NCI-H1436 (cell line): ENCODE data around the gene GAK.

ENCODE experiments used
- DNase-seq: peaks from one replicate; lab custom pipeline; 2025; lab: John Stamatoyannopoulos, UW

Gene GAK

DNA sequence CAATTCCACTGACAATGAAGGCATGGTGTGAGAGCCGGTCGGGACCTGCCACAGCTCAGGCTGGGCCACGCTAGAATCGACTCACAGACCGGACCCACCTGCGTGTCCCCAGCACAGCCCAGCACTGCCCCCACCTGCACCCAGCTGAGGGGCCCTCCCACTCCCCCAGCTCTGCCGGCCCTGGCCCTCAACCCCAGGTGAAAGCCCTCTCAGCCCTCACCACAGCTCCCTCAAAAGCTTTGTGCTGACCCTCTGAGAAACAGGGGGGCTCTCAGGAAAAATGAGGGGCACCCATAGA is 25.1 kb downstream of the GAK start:
- no peak for DNase-seq

GRCh38 chr4:906339-907102 is 25.6 kb downstream of the GAK start:
- no peak for DNase-seq

DNA sequence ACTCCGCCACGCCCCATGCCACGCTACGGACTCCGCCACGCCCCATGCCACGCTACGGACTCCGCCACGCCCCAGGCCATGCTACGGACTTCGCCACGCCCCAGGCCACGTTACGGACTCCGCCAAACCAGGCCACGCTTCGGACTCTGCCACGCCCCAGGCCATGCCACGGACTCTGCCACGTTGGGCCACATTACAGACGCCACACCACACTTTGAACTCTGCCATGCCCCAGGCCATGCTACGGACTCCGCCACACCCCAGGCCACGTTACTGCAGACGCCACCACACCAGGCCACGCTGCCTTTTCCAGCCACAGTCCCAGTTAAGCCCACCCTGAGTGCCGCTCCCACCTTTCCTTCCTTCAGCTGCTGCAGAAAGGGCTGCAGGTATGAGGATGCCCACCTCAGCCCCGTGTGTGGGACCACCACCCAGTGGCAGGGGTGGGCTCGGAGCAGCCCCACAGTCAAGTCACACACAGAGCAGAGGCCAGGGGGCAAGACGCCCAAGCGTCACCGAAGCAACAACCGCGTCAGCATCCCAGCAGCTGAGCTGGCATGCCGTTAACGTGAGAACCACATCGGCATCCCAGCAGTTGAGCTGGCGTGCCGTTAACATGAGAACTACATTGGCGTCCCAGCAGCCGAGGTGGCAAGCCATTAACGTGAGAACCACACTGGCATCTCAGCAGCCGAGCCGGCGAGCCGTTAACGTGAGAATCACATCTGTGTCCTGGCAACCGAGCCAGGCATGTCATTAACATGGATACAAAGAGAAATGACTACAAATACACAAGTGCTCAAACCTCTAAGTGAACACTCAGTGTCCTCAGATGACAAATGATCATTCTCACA is 26.4 kb downstream of the GAK start:
- no peak for DNase-seq

- DNase-seq, result no peak
Measured at GRCh38 chr4:903066-904046, 28.8 kb downstream of the GAK start.

- no peak for DNase-seq
Measured at GRCh38 chr4:901192-901910, 30.8 kb downstream of the GAK start.

DNA sequence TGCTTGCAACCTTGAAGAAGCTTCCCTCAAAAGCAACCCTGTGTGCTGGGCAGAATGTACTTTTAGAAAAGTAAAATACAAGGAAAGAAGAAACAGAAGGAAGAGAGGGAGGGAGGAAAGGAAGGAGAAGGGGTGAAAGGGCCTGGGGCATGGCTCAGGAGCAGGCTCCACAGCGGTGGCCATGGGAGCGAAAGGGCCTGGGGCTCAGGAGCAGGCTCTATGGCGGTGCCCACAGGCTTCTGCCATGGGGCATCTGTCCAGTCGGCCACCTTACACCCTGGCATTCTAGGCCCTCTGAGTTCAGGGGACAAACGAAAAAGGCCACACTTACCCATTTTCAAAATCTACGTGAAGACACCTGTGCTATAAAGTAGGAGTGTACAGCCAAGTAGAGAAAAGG is 31.4 kb downstream of the GAK start:
- DNase-seq, result no peak

GRCh38 chr4:900073-900472 is 32.0 kb downstream of the GAK start:
- DNase-seq, result no peak

- no peak for DNase-seq
Measured at GRCh38 chr4:899556-899906, 32.6 kb downstream of the GAK start.

DNA sequence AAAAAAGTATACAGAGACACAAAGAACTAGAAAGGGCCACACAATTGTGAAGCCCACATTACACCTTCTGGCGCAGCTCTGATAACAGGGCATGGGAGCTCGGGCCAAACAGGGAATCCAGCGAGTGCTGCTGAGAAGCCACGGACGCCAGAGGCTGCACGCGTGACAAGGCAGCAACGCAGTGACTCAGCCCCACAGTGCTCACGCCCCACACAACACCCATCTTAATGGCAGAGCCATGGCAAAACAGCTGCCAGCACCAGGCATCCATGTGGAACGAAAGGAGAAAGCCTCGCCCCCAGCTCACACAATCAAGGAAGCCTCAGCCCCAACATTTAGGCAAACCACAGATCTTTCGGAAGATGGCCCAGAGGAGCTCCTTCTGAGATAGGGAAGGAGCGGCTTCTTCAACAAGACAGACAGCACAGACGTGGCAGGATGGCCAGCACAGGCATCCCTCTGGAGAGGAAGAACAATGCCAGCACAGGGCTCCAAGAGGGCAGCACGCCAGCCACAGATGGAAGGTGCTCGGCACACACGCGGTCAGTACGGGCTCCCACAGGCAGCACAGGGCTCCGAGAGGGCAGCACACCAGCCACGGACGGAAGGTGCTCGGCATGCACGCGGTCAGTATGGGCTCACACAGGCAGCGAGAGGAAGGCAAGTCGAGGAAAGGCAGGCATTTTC is 33.1 kb downstream of the GAK start:
- no peak for DNase-seq

DNA sequence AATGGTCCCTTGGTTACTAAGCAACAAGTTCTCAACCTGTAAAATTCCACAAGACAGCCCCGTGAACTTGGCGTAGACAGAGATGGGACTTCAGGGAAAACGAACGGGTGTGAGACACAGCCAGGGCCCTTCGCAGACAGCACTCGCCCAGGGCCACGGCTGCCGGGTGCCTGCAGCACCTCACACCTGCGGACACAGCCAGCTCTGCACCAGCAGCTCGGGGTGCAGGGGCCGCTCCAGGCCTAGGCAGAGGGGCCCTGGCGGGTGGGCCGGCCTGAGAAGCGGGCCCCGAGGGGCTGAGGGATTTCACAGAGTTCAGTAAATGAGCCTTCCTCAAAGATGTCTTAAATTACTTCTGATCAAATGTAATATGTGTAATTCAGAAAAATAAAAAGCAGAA is 34.0 kb downstream of the GAK start:
- DNase-seq, result no peak

GRCh38 chr4:896630-897029 is 35.5 kb downstream of the GAK start:
- no peak for DNase-seq

GRCh38 chr4:896216-896615 is 35.9 kb downstream of the GAK start:
- no peak for DNase-seq

DNA sequence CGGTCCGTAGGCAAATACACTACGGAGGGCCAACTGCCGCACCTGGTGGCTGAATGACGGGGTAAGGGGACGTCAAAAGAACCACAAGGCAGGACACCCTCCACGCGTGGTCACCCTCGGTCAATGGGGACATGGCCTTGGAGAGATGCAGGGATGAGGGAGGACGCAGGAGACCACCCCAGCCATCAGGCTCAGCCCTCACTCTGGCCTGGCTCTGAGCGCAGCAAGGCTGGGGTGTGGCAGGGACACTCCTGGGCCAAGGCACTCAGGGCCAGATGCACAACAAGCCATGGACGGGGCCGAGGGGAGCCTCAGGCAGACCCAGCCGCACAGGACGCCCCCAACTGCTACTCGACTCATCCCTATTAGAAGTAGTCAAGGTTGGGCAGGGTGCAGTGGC is 36.5 kb downstream of the GAK start:
- DNase-seq, result no peak

DNA sequence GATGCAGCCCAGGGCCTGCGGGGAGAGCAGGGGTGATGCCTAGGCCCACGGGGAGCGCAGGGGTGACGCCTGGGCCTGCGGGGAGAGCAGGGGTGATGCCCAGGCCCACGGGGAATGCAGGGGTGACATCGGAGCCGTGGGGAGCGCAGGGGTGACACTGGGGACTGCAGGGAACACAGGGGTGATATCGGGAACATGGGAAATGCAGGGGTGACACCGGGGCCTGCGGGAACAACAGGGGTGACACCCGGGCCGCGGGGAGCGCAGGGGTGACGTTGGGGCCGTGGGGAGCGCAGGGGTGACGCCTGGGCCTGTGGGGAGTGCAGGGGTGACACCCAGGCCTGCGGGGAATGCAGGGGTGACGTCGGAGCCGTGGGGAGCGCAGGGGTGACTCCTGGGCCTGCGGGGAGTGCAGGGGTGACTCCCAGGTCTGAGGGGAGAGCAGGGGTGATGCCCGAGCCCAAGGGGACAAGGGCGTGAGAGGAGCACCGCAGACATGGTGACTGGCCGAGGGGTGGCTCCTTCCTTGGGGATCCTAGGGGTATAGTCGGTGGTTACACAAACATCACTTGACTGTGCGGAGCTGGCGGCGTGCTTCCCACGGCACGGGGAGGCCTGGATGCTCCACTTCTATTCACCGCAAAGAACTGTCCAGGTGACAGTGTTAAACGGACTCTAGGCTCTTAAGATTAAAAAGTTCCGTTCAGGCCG is 38.0 kb downstream of the GAK start:
- no peak for DNase-seq

DNA sequence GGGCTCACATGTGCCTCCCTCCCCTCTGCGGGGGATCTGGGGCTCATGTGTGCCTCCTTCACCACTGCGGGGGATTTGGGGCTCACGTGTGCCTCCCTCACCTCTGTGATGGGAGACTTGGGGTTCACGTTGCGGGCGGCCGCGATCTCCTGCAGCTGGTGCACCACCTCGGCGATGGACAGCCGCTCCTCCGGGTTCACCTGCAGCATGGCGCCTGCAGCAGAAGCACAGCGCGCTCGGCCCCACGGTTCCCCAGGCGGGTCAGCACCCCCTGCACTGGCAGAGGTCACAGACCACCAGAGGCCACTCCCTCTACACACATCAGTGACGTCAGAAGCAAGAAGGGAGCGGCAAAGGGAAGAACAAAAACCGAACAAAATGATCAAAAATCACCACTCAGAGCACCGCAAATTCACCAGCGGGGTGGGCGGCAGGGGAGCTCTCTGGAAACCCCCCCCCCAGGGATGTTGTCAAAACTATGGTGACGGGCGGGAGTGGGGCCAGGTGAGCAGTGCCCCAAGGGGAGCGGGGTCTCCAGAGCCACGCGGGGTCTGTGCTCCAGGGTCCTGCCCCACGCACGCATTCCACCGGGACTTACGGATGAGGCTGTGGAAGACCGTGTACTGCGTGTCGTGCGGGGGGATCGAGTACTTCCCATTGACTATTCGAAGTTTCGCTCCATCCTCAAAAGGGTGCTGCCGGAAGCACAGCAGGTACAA is 38.7 kb downstream of the GAK start:
- no peak for DNase-seq

DNA sequence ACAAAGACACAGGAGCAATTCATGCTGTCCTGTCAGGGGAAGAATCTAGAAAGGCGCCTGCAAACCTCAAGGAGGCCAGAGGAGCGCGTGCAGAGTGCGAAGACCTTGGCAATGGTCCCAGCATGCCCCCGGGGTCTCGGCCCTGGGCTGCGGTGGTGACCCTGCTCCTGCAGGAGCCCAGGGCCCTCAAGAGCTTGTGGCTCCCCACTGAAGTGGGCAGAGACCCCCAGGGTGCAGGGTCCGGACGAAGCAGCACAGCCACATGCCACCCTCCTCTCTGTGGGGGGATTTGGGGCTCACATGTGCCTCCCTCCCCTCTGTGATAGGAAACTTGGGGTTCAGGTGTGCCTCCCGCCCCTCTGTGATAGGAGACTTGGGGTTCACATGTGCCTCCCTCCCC is 39.3 kb downstream of the GAK start:
- DNase-seq, result no peak

DNA sequence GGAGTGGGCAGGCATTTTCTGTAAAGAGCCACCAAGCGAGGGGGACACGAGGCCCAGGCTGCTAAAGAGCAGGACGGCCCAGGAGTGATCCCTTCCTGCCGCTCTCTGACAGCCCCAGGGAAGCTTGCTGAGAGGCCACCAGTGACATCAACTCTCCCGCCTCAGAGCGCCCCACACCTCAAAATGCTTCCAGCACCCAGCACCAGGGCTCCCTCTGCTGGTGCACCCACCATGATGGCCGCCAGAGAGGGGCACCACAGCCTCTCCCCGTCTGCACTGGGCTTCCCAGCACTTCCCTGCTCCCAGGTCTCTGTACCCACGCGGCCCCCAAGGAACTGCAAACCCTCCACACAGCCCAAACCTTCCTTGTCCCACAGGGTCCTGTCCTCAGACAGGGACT is 40.4 kb downstream of the GAK start:
- DNase-seq, result no peak

GRCh38 chr4:890036-890695 is 42.0 kb downstream of the GAK start:
- no peak for DNase-seq

- DNase-seq, result no peak
Measured at GRCh38 chr4:889516-889915, 42.6 kb downstream of the GAK start.
